GM18867 (cell line): ENCODE results near the gene EXOC3L2.
"Not testable (repeated sequence)": the region's sequence is repeated elsewhere in the genome, so short reads cannot be mapped to it uniquely, and the experiment has no call there.

Experiments
- ATAC-seq: cut with Tn5 transposase; IDR thresholded peaks from one replicate; pipeline ENCODE4 v1.9.1; 2021; ENCODE audit warnings: mild to moderate bottlenecking, moderate library complexity; ENCODE audit not compliant: unreplicated experiment

Gene EXOC3L2

GRCh38 chr19:45245334-45245787 lies at the start of gene EXOC3L2:
Gene EXOC3L2 (minus strand): TSS chr19:45245407. CDS start chr19:45239045, 6,362 bp downstream.
- ATAC-seq = no peak

GRCh38 chr19:45294291-45295029 lies 49.3 kb upstream of the EXOC3L2 start:
- no peak for ATAC-seq

- ATAC-seq = no peak
These were observed 48.5 kb upstream of the EXOC3L2 start for GRCh38 chr19:45293682-45294081.

- no peak for ATAC-seq
These were observed 46.6 kb upstream of the EXOC3L2 start for GRCh38 chr19:45291834-45292233.

- ATAC-seq = no peak
These were observed 45.2 kb upstream of the EXOC3L2 start for GRCh38 chr19:45290381-45290931.

- no peak for ATAC-seq
These were observed 38.3 kb upstream of the EXOC3L2 start for GRCh38 chr19:45283443-45284033.

GRCh38 chr19:45280471-45280961 lies 35.3 kb upstream of the EXOC3L2 start:
- ATAC-seq = no peak

- ATAC-seq = no peak
These were observed 34.5 kb upstream of the EXOC3L2 start for GRCh38 chr19:45279587-45280192.

GRCh38 chr19:45278087-45278486 lies 32.9 kb upstream of the EXOC3L2 start:
- no peak for ATAC-seq

- ATAC-seq = no peak
These were observed 31.1 kb upstream of the EXOC3L2 start for GRCh38 chr19:45276284-45276687.

- no peak for ATAC-seq
These were observed 30.3 kb upstream of the EXOC3L2 start for GRCh38 chr19:45275370-45275971.

GRCh38 chr19:45273521-45273855 lies 28.3 kb upstream of the EXOC3L2 start:
- no peak for ATAC-seq

GRCh38 chr19:45271735-45272108 lies 26.5 kb upstream of the EXOC3L2 start:
- no peak for ATAC-seq

- no peak for ATAC-seq
These were observed 26.0 kb upstream of the EXOC3L2 start for GRCh38 chr19:45271098-45271734.

- ATAC-seq = not testable (repeated sequence)
These were observed 24.7 kb upstream of the EXOC3L2 start for GRCh38 chr19:45269939-45270338.

- ATAC-seq = no peak
These were observed 22.1 kb upstream of the EXOC3L2 start for GRCh38 chr19:45267296-45267695.

GRCh38 chr19:45265375-45265774 lies 20.2 kb upstream of the EXOC3L2 start:
- no peak for ATAC-seq

- ATAC-seq = no peak
These were observed 19.6 kb upstream of the EXOC3L2 start for GRCh38 chr19:45264781-45265317.

- ATAC-seq = no peak
These were observed 17.8 kb upstream of the EXOC3L2 start for GRCh38 chr19:45263013-45263412.

GRCh38 chr19:45262570-45262969 lies 17.4 kb upstream of the EXOC3L2 start:
- no peak for ATAC-seq

- no peak for ATAC-seq
These were observed 13.7 kb upstream of the EXOC3L2 start for GRCh38 chr19:45258862-45259261.
